ENCODE results near the gene SH3PXD2A.

Gene SH3PXD2A

DNA sequence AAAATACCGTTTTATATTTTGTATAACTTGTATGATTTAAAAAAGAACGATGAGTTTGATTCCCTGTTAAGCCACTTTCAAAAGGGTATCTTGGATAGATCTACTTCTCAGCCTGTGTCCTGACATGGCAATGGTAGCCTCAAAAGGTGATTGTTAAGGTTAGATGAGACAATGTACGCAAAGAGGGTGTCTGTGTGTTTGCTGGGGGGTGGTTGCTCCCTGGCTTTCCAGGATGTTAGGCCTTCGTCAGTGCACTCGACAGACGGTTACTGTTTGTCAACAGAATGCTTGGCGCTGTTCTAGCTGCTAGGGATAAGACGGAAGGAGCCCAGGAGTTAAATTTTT, 271.5 kb downstream of the SH3PXD2A start:
- peaks cover 4% of the 10 kb centered on the region; the same call in 1 of the 2 replicates for H3K9me3 ChIP-seq (ENCODE audit: control insufficient read depth, insufficient read depth, low read depth, low read length)
- H3K27me3 ChIP-seq (ENCODE audit: control insufficient read depth, insufficient read depth, low read length) = peaks cover 14% of the 10 kb centered on the region; the same call in 1 of the 2 replicates
- no peaks in the 10 kb centered on the region; the same call in 1 of the 2 replicates for H3K36me3 ChIP-seq (ENCODE audit: control insufficient read depth, insufficient read depth, low read length)
- no peak overlapping the region for H3K9ac ChIP-seq (ENCODE audit: low read length)
- no peak overlapping the region for H3K27ac ChIP-seq (ENCODE audit: low read depth, low read length)
- peaks cover 3% of the 10 kb centered on the region; the same call in 1 of the 2 replicates for H3K4me1 ChIP-seq (ENCODE audit: control insufficient read depth, insufficient read depth, low read length)
- H3K4me3 ChIP-seq (ENCODE audit: low read depth, low read length) = no peak overlapping the region

GRCh38 chr10:103582331-103583123, 272.8 kb downstream of the SH3PXD2A start:
- Histone ChIP-seq H3K4me3 (ENCODE audit: low read depth, low read length) (no peak overlapping the region), H3K36me3 (ENCODE audit: control insufficient read depth, insufficient read depth, low read length) (no peaks in the 10 kb centered on the region; the same call in 1 of the 2 replicates), H3K27ac (ENCODE audit: low read depth, low read length) (no peak overlapping the region), H3K9ac (ENCODE audit: low read length) (no peak overlapping the region), H3K4me1 (ENCODE audit: control insufficient read depth, insufficient read depth, low read length) (peaks cover 4% of the 10 kb centered on the region; the same call in 1 of the 2 replicates), H3K27me3 (ENCODE audit: control insufficient read depth, insufficient read depth, low read length) (peaks cover 14% of the 10 kb centered on the region; the same call in 1 of the 2 replicates), H3K9me3 (ENCODE audit: control insufficient read depth, insufficient read depth, low read depth, low read length) (peaks cover 4% of the 10 kb centered on the region; the same call in 1 of the 2 replicates)

- no peak overlapping the region for H3K9ac ChIP-seq (ENCODE audit: low read length)
- H3K4me1 ChIP-seq (ENCODE audit: control insufficient read depth, insufficient read depth, low read length) = peaks cover 4% of the 10 kb centered on the region; the same call in 1 of the 2 replicates
- no peak overlapping the region for H3K27ac ChIP-seq (ENCODE audit: low read depth, low read length)
- no peaks in the 10 kb centered on the region; the same call in 1 of the 2 replicates for H3K36me3 ChIP-seq (ENCODE audit: control insufficient read depth, insufficient read depth, low read length)
- H3K9me3 ChIP-seq (ENCODE audit: control insufficient read depth, insufficient read depth, low read depth, low read length) = no peaks in the 10 kb centered on the region
- H3K4me3 ChIP-seq (ENCODE audit: low read depth, low read length) = no peak overlapping the region
- peaks cover 14% of the 10 kb centered on the region; the same call in 1 of the 2 replicates for H3K27me3 ChIP-seq (ENCODE audit: control insufficient read depth, insufficient read depth, low read length)
These were observed 273.9 kb downstream of the SH3PXD2A start for GRCh38 chr10:103581499-103581898.

GRCh38 chr10:103580430-103580829, 274.9 kb downstream of the SH3PXD2A start:
- no peaks in the 10 kb centered on the region for H3K9me3 ChIP-seq (ENCODE audit: control insufficient read depth, insufficient read depth, low read depth, low read length)
- H3K4me3 ChIP-seq (ENCODE audit: low read depth, low read length) = no peak overlapping the region
- H3K27ac ChIP-seq (ENCODE audit: low read depth, low read length) = no peak overlapping the region
- no peaks in the 10 kb centered on the region; the same call in 1 of the 2 replicates for H3K36me3 ChIP-seq (ENCODE audit: control insufficient read depth, insufficient read depth, low read length)
- peaks cover 14% of the 10 kb centered on the region; the same call in 1 of the 2 replicates for H3K27me3 ChIP-seq (ENCODE audit: control insufficient read depth, insufficient read depth, low read length)
- H3K9ac ChIP-seq (ENCODE audit: low read length) = no peak overlapping the region
- peaks cover 4% of the 10 kb centered on the region; the same call in 1 of the 2 replicates for H3K4me1 ChIP-seq (ENCODE audit: control insufficient read depth, insufficient read depth, low read length)

GRCh38 chr10:103580011-103580410, 275.4 kb downstream of the SH3PXD2A start:
- H3K9me3 ChIP-seq (ENCODE audit: control insufficient read depth, insufficient read depth, low read depth, low read length) = no peaks in the 10 kb centered on the region
- no peak overlapping the region for H3K4me3 ChIP-seq (ENCODE audit: low read depth, low read length)
- no peaks in the 10 kb centered on the region; the same call in 1 of the 2 replicates for H3K36me3 ChIP-seq (ENCODE audit: control insufficient read depth, insufficient read depth, low read length)
- no peak overlapping the region for H3K27ac ChIP-seq (ENCODE audit: low read depth, low read length)
- no peak overlapping the region for H3K9ac ChIP-seq (ENCODE audit: low read length)
- H3K27me3 ChIP-seq (ENCODE audit: control insufficient read depth, insufficient read depth, low read length) = peaks cover 12% of the 10 kb centered on the region; the same call in 1 of the 2 replicates
- peaks cover 4% of the 10 kb centered on the region; the same call in 1 of the 2 replicates for H3K4me1 ChIP-seq (ENCODE audit: control insufficient read depth, insufficient read depth, low read length)

- Histone ChIP-seq H3K27ac (ENCODE audit: low read depth, low read length) (no peak overlapping the region), H3K27me3 (ENCODE audit: control insufficient read depth, insufficient read depth, low read length) (peaks cover 6% of the 10 kb centered on the region; the same call in 1 of the 2 replicates), H3K9ac (ENCODE audit: low read length) (no peak overlapping the region), H3K9me3 (ENCODE audit: control insufficient read depth, insufficient read depth, low read depth, low read length) (no peaks in the 10 kb centered on the region), H3K36me3 (ENCODE audit: control insufficient read depth, insufficient read depth, low read length) (no peaks in the 10 kb centered on the region; the same call in 1 of the 2 replicates), H3K4me1 (ENCODE audit: control insufficient read depth, insufficient read depth, low read length) (peaks cover 4% of the 10 kb centered on the region; the same call in 1 of the 2 replicates), H3K4me3 (ENCODE audit: low read depth, low read length) (no peak overlapping the region)
These were observed 276.5 kb downstream of the SH3PXD2A start for GRCh38 chr10:103578782-103579382.

GRCh38 chr10:103576862-103577261, 278.5 kb downstream of the SH3PXD2A start:
- no peak overlapping the region for H3K9ac ChIP-seq (ENCODE audit: low read length)
- H3K4me3 ChIP-seq (ENCODE audit: low read depth, low read length) = no peak overlapping the region
- H3K4me1 ChIP-seq (ENCODE audit: control insufficient read depth, insufficient read depth, low read length) = peaks cover 4% of the 10 kb centered on the region; the same call in 1 of the 2 replicates
- H3K36me3 ChIP-seq (ENCODE audit: control insufficient read depth, insufficient read depth, low read length) = no peaks in the 10 kb centered on the region; the same call in 1 of the 2 replicates
- no peaks in the 10 kb centered on the region for H3K9me3 ChIP-seq (ENCODE audit: control insufficient read depth, insufficient read depth, low read depth, low read length)
- H3K27me3 ChIP-seq (ENCODE audit: control insufficient read depth, insufficient read depth, low read length) = no peaks in the 10 kb centered on the region
- no peak overlapping the region for H3K27ac ChIP-seq (ENCODE audit: low read depth, low read length)

DNA sequence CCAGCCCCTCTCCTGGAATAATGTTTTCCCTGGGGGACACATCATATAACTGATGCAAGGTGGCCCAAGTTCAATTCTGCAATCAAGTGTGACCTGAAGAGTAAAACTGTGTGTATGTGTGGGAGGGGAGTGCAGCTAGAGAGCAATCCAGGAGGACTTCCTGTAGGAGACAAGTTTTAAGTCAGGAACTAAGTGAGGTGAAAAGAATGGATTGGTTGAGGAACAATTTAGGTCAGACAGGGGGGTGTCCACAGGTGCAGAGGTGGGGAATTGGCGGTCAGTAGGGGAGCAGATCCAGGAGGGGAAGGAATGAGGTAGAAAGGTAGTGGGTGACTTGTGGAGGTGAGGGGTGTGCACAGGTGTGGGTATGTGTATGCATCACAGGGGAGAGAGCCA, 279.3 kb downstream of the SH3PXD2A start:
- Histone ChIP-seq H3K27me3 (ENCODE audit: control insufficient read depth, insufficient read depth, low read length) (no peaks in the 10 kb centered on the region), H3K36me3 (ENCODE audit: control insufficient read depth, insufficient read depth, low read length) (no peaks in the 10 kb centered on the region; the same call in 1 of the 2 replicates), H3K4me3 (ENCODE audit: low read depth, low read length) (no peak overlapping the region), H3K4me1 (ENCODE audit: control insufficient read depth, insufficient read depth, low read length) (peaks cover 4% of the 10 kb centered on the region; the same call in 1 of the 2 replicates), H3K27ac (ENCODE audit: low read depth, low read length) (no peak overlapping the region), H3K9me3 (ENCODE audit: control insufficient read depth, insufficient read depth, low read depth, low read length) (no peaks in the 10 kb centered on the region), H3K9ac (ENCODE audit: low read length) (no peak overlapping the region)

- H3K27me3 ChIP-seq (ENCODE audit: control insufficient read depth, insufficient read depth, low read length) = no peaks in the 10 kb centered on the region
- H3K9ac ChIP-seq (ENCODE audit: low read length) = no peak overlapping the region
- no peaks in the 10 kb centered on the region for H3K9me3 ChIP-seq (ENCODE audit: control insufficient read depth, insufficient read depth, low read depth, low read length)
- no peaks in the 10 kb centered on the region; the same call in 1 of the 2 replicates for H3K36me3 ChIP-seq (ENCODE audit: control insufficient read depth, insufficient read depth, low read length)
- H3K27ac ChIP-seq (ENCODE audit: low read depth, low read length) = no peak overlapping the region
- peaks cover 4% of the 10 kb centered on the region; the same call in 1 of the 2 replicates for H3K4me1 ChIP-seq (ENCODE audit: control insufficient read depth, insufficient read depth, low read length)
- H3K4me3 ChIP-seq (ENCODE audit: low read depth, low read length) = no peak overlapping the region
These were observed 279.8 kb downstream of the SH3PXD2A start for GRCh38 chr10:103575416-103576075.

DNA sequence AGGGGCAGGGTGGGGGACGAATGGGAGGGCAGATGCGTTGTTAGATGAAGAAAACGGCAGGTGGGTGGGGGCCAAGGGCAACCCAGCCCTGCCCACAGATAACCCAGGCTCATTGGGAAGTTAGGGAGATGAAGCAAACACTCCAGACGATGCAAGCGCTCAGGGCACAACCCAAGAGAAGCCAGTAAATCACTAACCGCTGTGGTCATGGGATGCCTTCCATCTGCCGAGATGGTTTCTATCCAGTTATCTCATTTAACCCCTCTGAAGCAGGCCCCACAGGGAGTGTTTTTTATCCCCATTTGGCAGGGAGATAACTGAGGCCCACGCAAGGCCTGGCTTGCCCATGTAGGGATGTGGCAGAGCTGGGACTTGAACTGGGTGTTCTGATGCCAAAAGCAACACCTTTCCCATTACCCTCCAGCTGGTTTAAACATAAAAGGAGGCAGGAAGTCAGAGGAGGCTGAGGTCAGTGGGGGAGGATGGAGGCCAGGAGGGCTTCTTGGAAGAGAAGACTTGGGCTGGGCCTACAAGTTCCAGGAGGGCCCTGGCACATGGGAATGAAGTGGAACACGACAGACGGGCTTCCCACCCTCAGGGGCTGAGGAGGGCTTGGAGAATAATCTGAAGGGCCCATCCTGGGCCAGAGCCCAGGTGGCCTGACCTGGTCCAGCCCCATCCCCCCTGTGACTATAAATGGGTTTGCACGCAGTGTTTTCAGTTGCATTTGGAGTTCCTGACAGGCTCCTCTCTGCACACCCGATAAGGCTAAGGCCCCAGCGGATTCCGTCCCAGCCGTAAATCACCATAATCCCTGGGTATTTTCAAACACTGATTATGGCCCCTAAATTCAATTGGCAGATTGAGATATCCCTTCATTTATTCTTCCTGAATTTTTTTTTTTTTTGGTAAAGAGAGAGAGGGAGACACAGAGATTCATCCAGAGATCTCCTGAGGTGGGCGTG, 281.0 kb downstream of the SH3PXD2A start:
- no peaks in the 10 kb centered on the region; the same call in 1 of the 2 replicates for H3K36me3 ChIP-seq (ENCODE audit: control insufficient read depth, insufficient read depth, low read length)
- H3K27me3 ChIP-seq (ENCODE audit: control insufficient read depth, insufficient read depth, low read length) = no peaks in the 10 kb centered on the region
- no peaks in the 10 kb centered on the region for H3K9me3 ChIP-seq (ENCODE audit: control insufficient read depth, insufficient read depth, low read depth, low read length)
- H3K9ac ChIP-seq (ENCODE audit: low read length) = no peak overlapping the region
- peaks cover 4% of the 10 kb centered on the region; the same call in 1 of the 2 replicates for H3K4me1 ChIP-seq (ENCODE audit: control insufficient read depth, insufficient read depth, low read length)
- no peak overlapping the region for H3K27ac ChIP-seq (ENCODE audit: low read depth, low read length)
- H3K4me3 ChIP-seq (ENCODE audit: low read depth, low read length) = no peak overlapping the region
